Adrenal gland (tissue), 12 donors: ENCODE results near the gene KRTCAP3. TPM values are rescaled to one million over a fixed set of nuclear protein-coding genes. Genes with fewer than 3 reads are reported as not detected.
A peak's percentile ranks its signal among the peaks of the same experiment; 100 is the strongest.

Experiments
- DNase-seq, 7 donors: peaks; one replicate each; pipeline ENCODE4 v3.0.0-alpha.2; 2019 to 2020
- H3K27ac ChIP-seq, 5 donors: fragments of 200-600 bp; sonication (generic) in 4 of 5; 1 replicate in 3 of 5; 2 replicates in 2 of 5; pipeline versions ENCODE4 v1.5.1 to v1.8.0; 2016 to 2020; ENCODE audit warnings: mild to moderate bottlenecking in 1 of 5
- H3K27me3 ChIP-seq: fragments of 200-600 bp; 2 replicates; pipeline ENCODE4 v1.8.0; 2021
- H3K36me3 ChIP-seq, 2 donors: fragments of 200-600 bp; replicated peaks in 1 of 2; 1 replicate in 1 of 2; 2 replicates in 1 of 2; pipeline versions ENCODE4 v1.5.1 to v1.8.0; 2018 to 2022
- H3K4me1 ChIP-seq, 2 donors: fragments of 200-600 bp; replicated peaks in 1 of 2; 1 replicate in 1 of 2; 2 replicates in 1 of 2; pipeline versions ENCODE4 v1.5.1 to v1.8.0; 2018 to 2021
- H3K4me3 ChIP-seq, 4 donors: fragments of 200-600 bp; sonication (generic) in 3 of 4; one replicate each; pipeline ENCODE4 v1.5.1; 2016 to 2018
- H3K9me3 ChIP-seq, 3 donors: fragments of 200-600 bp; sonication (generic) in 1 of 3; replicated peaks in 1 of 3; 1 replicate in 2 of 3; 2 replicates in 1 of 3; pipeline versions ENCODE4 v1.5.1 to v1.8.0; 2016 to 2021
- CTCF ChIP-seq, 6 experiments: fragments of 450-650 bp in 4 of 6; fragments of 200-600 bp in 2 of 6; sonication (generic) in 1 of 6; IDR thresholded peaks; 1 replicate in 5 of 6; 2 replicates in 1 of 6; pipeline versions ENCODE4 v1.5.1 to v1.8.0; 2016 to 2021; ENCODE audit warnings: antibody characterized with exemption in 6 of 6, mild to moderate bottlenecking in 2 of 6, moderate library complexity in 1 of 6
- POLR2A ChIP-seq, 2 donors: fragments of 450-650 bp; IDR thresholded peaks; one replicate each; pipeline ENCODE4 v1.6.1; 2017; ENCODE audit warnings: antibody characterized with exemption in 2 of 2, mild to moderate bottlenecking in 2 of 2, moderate library complexity in 1 of 2
- WGBS, 4 donors: extraction: QIAGEN DNeasy Blood & Tissue Kit in 2 of 4; methylation state at CpG; one replicate each; pipeline versions ENCODE4 v1.1.5 to v1.1.7; 2013 to 2017; 5-methylcytosine and 5-hydroxymethylcytosine counted together
- intact Hi-C, 2 donors: fragments of 100-400 bp; cut with DNase I; formaldehyde crosslinking; loops; one replicate each; pipeline versions ENCODE4 v1.14.1 to v1.15.0; 2022 to 2023
- polyA plus RNA-seq, 3 donors: library from polyadenylated mRNA; stranded (reverse); fragments of 200-250 nt in 2 of 3; fragments of 350-450 nt in 1 of 3; fragmentation: Illumina TruSeq in 1 of 3; extraction: RNeasy Lipid Tissue Mini Kit (QIAGEN cat#74804) in 1 of 3; gene quantifications; one replicate each; pipeline ENCODE4 v1.2.3, GENCODE V29; 2013 to 2014
- total RNA-seq, 9 donors: library from RNA; depleted of rRNA in 4 of 9; stranded (reverse); fragments of >200 nt in 4 of 9; fragments of 120-200 nt in 1 of 9; fragmentation: NEBNext Ultra II Directional in 1 of 9; extraction: Animal tissue kit (Norgen Biotek cat#: 25700) in 1 of 9; gene quantifications; one replicate each; pipeline versions ENCODE4 v1.1.0 to v1.2.4, GENCODE V29; 2013 to 2023
- donor health status: healthy with polysubstance abuse.
- donor health status: Bipolar disorder and iron deficiency.
- donor health status: DM: yes; HTN: yes; CAD: no.
- donor health status: DM: no; HTN: no; CAD: no.
- donor health status: DM: no; HTN: no; CAD: no.
- donor health status: DM: yes; HTN: yes; CAD: no.

KRTCAP3 gene
- total and polyA plus RNA-seq, 12 donors, result 1.2 to 8.2 (median 4.4) TPM

- no peaks in the 10 kb centered on the region for H3K27me3 ChIP-seq
- H3K36me3 ChIP-seq, result peaks cover 0 to 4% of the 10 kb centered on the region in 2 donors
- peak within 1 kb of the TSS; percentile 90 to 100 (median 97) for H3K27ac ChIP-seq
- intact Hi-C loops, result no loop called here
- TF ChIP-seq CTCF (IDR thresholded peaks at IDR 0.05) (peak in 1 of 6 experiments; percentile 3), POLR2A (IDR thresholded peaks at IDR 0.05) (peak; percentile 93 to 96)
- peak within 1 kb of the TSS; percentile 48 to 96 (median 84) for H3K4me3 ChIP-seq
- DNase-seq, result peak; percentile 86 to 95 (median 93)
- H3K9me3 ChIP-seq, result no peaks in the 10 kb centered on the region
- WGBS, 4 donors, result 0 to 1% (median 0%) methylated on average over 8 to 75 of the region's 75 CpGs
- peaks cover 13 to 33% of the 10 kb centered on the region in 2 donors for H3K4me1 ChIP-seq
Observed at GRCh38 chr2:27428213-27428977, 13.8 kb upstream of the KRTCAP3 start, which contains the start of gene NRBP1. NRBP1 (plus strand) TSS chr2:27428631; CDS start chr2:27433274, 4,643 bp downstream.

GRCh38 chr2:27428978-27429541 is 13.1 kb upstream of the KRTCAP3 start:
- Histone ChIP-seq H3K27me3 (no peaks in the 10 kb centered on the region), H3K4me1 (peaks cover 13 to 33% of the 10 kb centered on the region in 2 donors), H3K27ac (peak overlapping the region; percentile 90 to 100 (median 97)), H3K36me3 (peaks cover 0 to 11% of the 10 kb centered on the region in 2 donors), H3K4me3 (peak overlapping the region; percentile 48 to 96 (median 84)), H3K9me3 (no peaks in the 10 kb centered on the region)
- 0 to 2% (median 1%) methylated on average over 6 to 51 of the region's 51 CpGs for WGBS, 4 donors
- peak; percentile 84 to 93 (median 88) for DNase-seq
- peak in 1 of 2 donors; percentile 26 for TF ChIP-seq POLR2A (IDR thresholded peaks at IDR 0.05)
- peak in 1 of 6 experiments; percentile 15 for TF ChIP-seq CTCF (IDR thresholded peaks at IDR 0.05)
- intact Hi-C loops, result no loop called here

- Histone ChIP-seq H3K4me1 (peaks cover 13 to 33% of the 10 kb centered on the region in 2 donors), H3K27ac (peak overlapping the region in 1 of 5 donors; percentile 99), H3K27me3 (no peaks in the 10 kb centered on the region), H3K4me3 (no peak overlapping the region), H3K36me3 (peaks cover 0 to 34% of the 10 kb centered on the region in 2 donors), H3K9me3 (no peaks in the 10 kb centered on the region)
- TF ChIP-seq CTCF (IDR thresholded peaks at IDR 0.05) (no peak), POLR2A (IDR thresholded peaks at IDR 0.05) (no peak)
- DNase-seq, result peak in 1 of 7 donors; percentile 24
- intact Hi-C loops, result no loop called here
Observed at GRCh38 chr2:27431395-27431794, 10.8 kb upstream of the KRTCAP3 start.

- intact Hi-C loops, result no loop called here
- 90 to 94% (median 91%) methylated on average over 6 of the region's 6 CpGs for WGBS, 4 donors
- Histone ChIP-seq H3K4me3 (no peak overlapping the region), H3K36me3 (peaks cover 0 to 76% of the 10 kb centered on the region in 2 donors), H3K27me3 (no peaks in the 10 kb centered on the region), H3K9me3 (no peaks in the 10 kb centered on the region), H3K27ac (no peak overlapping the region), H3K4me1 (peaks cover 0 to 21% of the 10 kb centered on the region in 2 donors)
- no peak for TF ChIP-seq POLR2A (IDR thresholded peaks at IDR 0.05)
- TF ChIP-seq CTCF (IDR thresholded peaks at IDR 0.05), result no peak
- no peak for DNase-seq
Observed at GRCh38 chr2:27435628-27436027, 6.6 kb upstream of the KRTCAP3 start.
